ENCODE data around the gene IFITM5.
A peak's percentile ranks its signal among the peaks of the same experiment; 100 is the strongest.
"Not testable (repeated sequence)": the region's sequence is repeated elsewhere in the genome, so short reads cannot be mapped to it uniquely, and the experiment has no call there.

IFITM5 gene

DNA sequence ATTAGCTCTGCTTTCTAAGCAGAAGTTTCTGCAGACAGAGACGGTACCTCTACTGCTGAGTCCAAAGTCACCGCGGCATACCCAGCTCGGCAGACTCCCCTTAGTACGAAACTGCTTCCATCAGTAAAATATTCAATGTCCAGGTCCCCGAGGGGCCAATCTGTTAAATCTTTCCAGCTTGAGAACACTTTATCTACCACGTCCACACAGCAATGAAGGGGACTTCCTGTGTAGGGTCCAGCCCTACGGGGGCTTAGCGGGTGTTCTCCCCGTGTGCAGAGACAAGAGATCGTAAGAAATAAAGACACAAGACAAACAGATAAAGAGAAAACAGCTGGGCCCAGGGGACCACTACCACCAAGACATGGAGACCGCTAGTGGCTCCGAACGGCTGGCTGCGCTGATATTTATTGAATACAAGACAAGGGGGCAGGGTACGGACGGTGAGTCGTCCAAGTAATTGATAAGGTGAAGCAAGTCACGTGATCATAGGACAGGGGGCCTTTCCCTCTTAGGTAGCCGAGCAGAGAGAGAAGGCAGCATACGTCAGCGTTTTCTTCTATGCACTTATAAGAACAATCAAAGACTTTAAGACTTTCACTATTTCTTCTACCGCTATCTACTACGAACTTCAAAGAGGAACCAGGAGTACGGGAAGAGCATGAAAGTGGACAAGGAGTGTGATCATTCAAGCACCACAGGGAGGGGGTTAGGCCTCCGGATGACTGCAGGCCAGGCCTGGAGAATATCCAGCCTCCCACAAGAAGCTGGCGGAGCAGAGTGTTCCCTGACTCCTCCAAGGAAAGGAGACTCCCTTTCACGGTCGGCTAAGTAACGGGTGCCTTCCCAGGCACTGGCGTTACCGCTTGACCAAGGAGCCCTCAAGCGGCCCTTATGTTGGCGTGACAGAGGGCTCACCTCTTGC is 25.5 kb upstream of the IFITM5 start:
- not testable (repeated sequence) for H3K4me1 ChIP-seq (ENCODE audit: insufficient read depth, low read length); H2AFZ ChIP-seq (ENCODE audit: low read depth, low read length); H3K4me3 ChIP-seq (ENCODE audit: low read length); H3K9me3 ChIP-seq (ENCODE audit: low read length); H3K27me3 ChIP-seq (ENCODE audit: insufficient read depth, low read length); H3K36me3 ChIP-seq (ENCODE audit: insufficient read depth, low read length)

- Histone ChIP-seq H3K36me3 (ENCODE audit: insufficient read depth, low read length) (no peaks in the 10 kb centered on the region), H3K4me3 (ENCODE audit: low read length) (no peak overlapping the region), H2AFZ (ENCODE audit: low read depth, low read length) (no peak overlapping the region), H3K9me3 (ENCODE audit: low read length) (no peaks in the 10 kb centered on the region), H3K27me3 (ENCODE audit: insufficient read depth, low read length) (no peaks in the 10 kb centered on the region), H3K4me1 (ENCODE audit: insufficient read depth, low read length) (peaks cover 14% of the 10 kb centered on the region)
Observed at GRCh38 chr11:324156-324555, 24.8 kb upstream of the IFITM5 start.

- peak overlapping the region; percentile 70 for H3K4me3 ChIP-seq (ENCODE audit: low read length)
Observed at GRCh38 chr11:319888-320273, 20.6 kb upstream of the IFITM5 start.

DNA sequence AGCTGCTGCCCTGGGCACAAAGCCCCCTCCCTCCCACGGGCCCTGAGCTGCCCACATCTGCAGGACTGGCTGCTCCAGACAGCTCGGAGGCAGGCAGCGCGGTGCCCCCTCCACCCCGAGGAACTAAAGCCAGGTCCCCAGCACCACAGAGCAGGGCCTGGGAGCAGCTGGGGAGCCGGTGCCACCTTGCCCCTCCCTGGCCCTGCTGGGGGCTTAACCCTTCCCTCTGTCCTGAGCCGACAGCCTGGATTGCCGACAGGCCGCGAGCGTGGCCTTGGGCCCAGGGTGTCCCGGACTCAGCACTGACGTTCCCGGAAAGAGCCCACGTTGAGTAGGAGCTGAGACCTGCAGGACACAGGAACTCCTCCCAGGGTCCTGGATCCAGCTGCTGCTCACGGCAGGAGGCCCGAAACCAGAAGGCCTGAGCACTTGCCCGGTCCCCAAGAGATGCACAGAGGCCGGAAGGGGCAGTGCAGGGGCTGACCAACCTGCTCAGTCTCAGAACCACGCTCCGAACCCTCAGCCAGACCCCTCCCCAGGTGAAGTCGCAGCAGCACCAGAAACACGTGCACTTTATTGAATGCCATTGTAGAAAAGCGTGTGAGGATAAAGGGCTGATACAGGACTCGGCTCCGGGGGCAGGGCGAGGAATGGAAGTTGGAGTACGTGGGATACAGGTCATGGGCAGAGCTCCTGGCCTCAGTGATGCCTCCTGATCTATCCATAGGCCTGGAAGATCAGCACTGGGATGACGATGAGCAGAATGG is 20.0 kb upstream of the IFITM5 start:
- H3K4me1 ChIP-seq (ENCODE audit: insufficient read depth, low read length): peaks cover 22% of the 10 kb centered on the region
- H3K9me3 ChIP-seq (ENCODE audit: low read length); H3K36me3 ChIP-seq (ENCODE audit: insufficient read depth, low read length); H3K27me3 ChIP-seq (ENCODE audit: insufficient read depth, low read length); H2AFZ ChIP-seq (ENCODE audit: low read depth, low read length): not testable (repeated sequence)
- H3K4me3 ChIP-seq (ENCODE audit: low read length): peak overlapping the region; percentile 70

More at GRCh38 chr11:319888-320273, 20.6 kb upstream of the IFITM5 start:
- H3K4me1 ChIP-seq (ENCODE audit: insufficient read depth, low read length): peaks cover 23% of the 10 kb centered on the region
- H3K36me3 ChIP-seq (ENCODE audit: insufficient read depth, low read length); H2AFZ ChIP-seq (ENCODE audit: low read depth, low read length); H3K27me3 ChIP-seq (ENCODE audit: insufficient read depth, low read length); H3K9me3 ChIP-seq (ENCODE audit: low read length): not testable (repeated sequence)

- not testable (repeated sequence) for H3K27me3 ChIP-seq (ENCODE audit: insufficient read depth, low read length); H2AFZ ChIP-seq (ENCODE audit: low read depth, low read length); H3K9me3 ChIP-seq (ENCODE audit: low read length); H3K36me3 ChIP-seq (ENCODE audit: insufficient read depth, low read length)
- Histone ChIP-seq H3K4me3 (ENCODE audit: low read length) (peak overlapping the region; percentile 45), H3K4me1 (ENCODE audit: insufficient read depth, low read length) (peaks cover 25% of the 10 kb centered on the region)
Observed at GRCh38 chr11:318405-319120, 19.2 kb upstream of the IFITM5 start.

- H3K4me1 ChIP-seq (ENCODE audit: insufficient read depth, low read length): peaks cover 32% of the 10 kb centered on the region
- not testable (repeated sequence) for H2AFZ ChIP-seq (ENCODE audit: low read depth, low read length); H3K4me3 ChIP-seq (ENCODE audit: low read length); H3K27me3 ChIP-seq (ENCODE audit: insufficient read depth, low read length); H3K36me3 ChIP-seq (ENCODE audit: insufficient read depth, low read length); H3K9me3 ChIP-seq (ENCODE audit: low read length)
Observed at GRCh38 chr11:317668-318404, 18.5 kb upstream of the IFITM5 start.

- Histone ChIP-seq H3K4me1 (ENCODE audit: insufficient read depth, low read length) (peaks cover 38% of the 10 kb centered on the region), H2AFZ (ENCODE audit: low read depth, low read length) (no peak overlapping the region), H3K4me3 (ENCODE audit: low read length) (no peak overlapping the region), H3K27me3 (ENCODE audit: insufficient read depth, low read length) (no peaks in the 10 kb centered on the region), H3K9me3 (ENCODE audit: low read length) (no peaks in the 10 kb centered on the region), H3K36me3 (ENCODE audit: insufficient read depth, low read length) (no peaks in the 10 kb centered on the region)
Observed at GRCh38 chr11:316891-317301, 17.6 kb upstream of the IFITM5 start.

GRCh38 chr11:316031-316701 is 16.8 kb upstream of the IFITM5 start:
- Histone ChIP-seq H3K36me3 (ENCODE audit: insufficient read depth, low read length) (no peaks in the 10 kb centered on the region), H3K4me3 (ENCODE audit: low read length) (peak overlapping the region; percentile 14), H3K9me3 (ENCODE audit: low read length) (no peaks in the 10 kb centered on the region), H3K27me3 (ENCODE audit: insufficient read depth, low read length) (no peaks in the 10 kb centered on the region), H2AFZ (ENCODE audit: low read depth, low read length) (no peak overlapping the region), H3K4me1 (ENCODE audit: insufficient read depth, low read length) (peaks cover 41% of the 10 kb centered on the region)

DNA sequence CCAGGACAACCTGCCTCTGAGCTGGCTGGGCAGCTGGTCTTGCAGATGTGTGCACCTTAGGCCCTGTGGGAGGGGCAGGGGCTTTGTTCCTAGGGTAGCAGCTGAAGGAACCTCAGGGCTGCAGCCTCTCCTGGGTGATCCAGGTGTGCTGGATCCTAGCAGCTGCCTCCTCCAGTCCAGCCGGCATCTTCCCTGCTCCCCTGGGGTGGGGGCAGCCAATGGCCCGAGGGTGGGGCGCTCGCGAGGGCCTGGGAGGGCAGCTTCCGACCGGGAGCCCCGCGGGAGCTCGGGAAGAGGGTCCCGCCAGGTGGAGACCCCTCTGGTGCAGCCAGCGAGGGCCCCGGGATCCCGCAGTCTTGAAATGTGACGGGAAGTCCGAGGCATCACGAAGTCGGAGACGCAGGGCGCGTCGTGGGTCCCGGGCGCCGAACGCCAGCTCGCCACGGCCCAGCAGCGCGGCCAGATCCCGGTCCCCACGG is 16.2 kb upstream of the IFITM5 start:
- Histone ChIP-seq H3K27me3 (ENCODE audit: insufficient read depth, low read length) (no peaks in the 10 kb centered on the region), H3K4me1 (ENCODE audit: insufficient read depth, low read length) (peaks cover 38% of the 10 kb centered on the region), H3K4me3 (ENCODE audit: low read length) (peak overlapping the region; percentile 37), H3K36me3 (ENCODE audit: insufficient read depth, low read length) (no peaks in the 10 kb centered on the region), H3K9me3 (ENCODE audit: low read length) (no peaks in the 10 kb centered on the region), H2AFZ (ENCODE audit: low read depth, low read length) (no peak overlapping the region)

DNA sequence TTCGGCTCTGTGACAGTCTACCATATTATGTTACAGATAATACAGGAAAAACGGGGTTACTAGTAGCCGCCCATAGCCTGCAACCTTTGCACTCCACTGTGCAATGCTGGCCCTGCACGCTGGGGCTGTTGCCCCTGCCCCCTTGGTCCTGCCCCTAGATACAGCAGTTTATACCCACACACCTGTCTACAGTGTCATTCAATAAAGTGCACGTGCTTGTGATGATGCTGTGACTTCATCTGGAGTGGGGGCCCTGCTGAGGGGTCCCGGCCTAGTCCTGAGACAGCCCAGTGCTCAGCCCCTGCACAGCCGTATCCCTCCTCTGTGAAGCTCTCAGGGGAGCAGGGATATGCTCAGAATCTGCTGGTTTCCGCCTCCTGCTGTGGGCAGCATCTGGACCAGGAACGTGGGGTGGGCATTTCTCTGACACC is 15.7 kb upstream of the IFITM5 start:
- Histone ChIP-seq H3K4me1 (ENCODE audit: insufficient read depth, low read length) (peaks cover 38% of the 10 kb centered on the region), H3K4me3 (ENCODE audit: low read length) (peak overlapping the region; percentile 37), H2AFZ (ENCODE audit: low read depth, low read length) (no peak overlapping the region), H3K9me3 (ENCODE audit: low read length) (no peaks in the 10 kb centered on the region), H3K36me3 (ENCODE audit: insufficient read depth, low read length) (no peaks in the 10 kb centered on the region), H3K27me3 (ENCODE audit: insufficient read depth, low read length) (no peaks in the 10 kb centered on the region)

DNA sequence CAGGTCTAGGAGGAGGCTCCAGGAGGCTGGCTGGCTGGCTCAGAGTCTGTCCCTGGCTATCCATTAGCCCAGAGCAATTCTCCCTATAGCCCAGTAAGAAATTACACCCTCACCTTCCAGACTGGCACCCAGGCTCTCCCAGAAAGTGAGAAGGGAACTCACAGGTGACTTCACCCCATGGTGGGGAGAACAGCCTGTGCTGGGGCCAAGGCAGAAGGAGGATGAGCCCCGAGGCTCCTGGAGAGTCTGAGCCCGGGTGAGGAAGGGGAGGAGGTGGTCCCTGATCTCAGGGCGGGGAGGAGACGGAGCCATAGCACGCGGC is 15.2 kb upstream of the IFITM5 start:
- H3K36me3 ChIP-seq (ENCODE audit: insufficient read depth, low read length); H2AFZ ChIP-seq (ENCODE audit: low read depth, low read length); H3K9me3 ChIP-seq (ENCODE audit: low read length); H3K27me3 ChIP-seq (ENCODE audit: insufficient read depth, low read length): not testable (repeated sequence)
- Histone ChIP-seq H3K4me1 (ENCODE audit: insufficient read depth, low read length) (peaks cover 40% of the 10 kb centered on the region), H3K4me3 (ENCODE audit: low read length) (peak overlapping the region; percentile 48)

Measured in neuron (in vitro differentiated cells).